PFSK-1 (cell line): Measurements from ENCODE around the gene PREX1.

Experiments used
- POLR2AphosphoS5 ChIP-seq: IDR thresholded peaks from 2 replicates; pipeline ENCODE4 v1.6.1; 2012; ENCODE audit warnings: low read depth, mild to moderate bottlenecking, control low read depth, low read length, moderate library complexity
- SIN3A ChIP-seq: IDR thresholded peaks from 2 replicates; pipeline ENCODE4 v1.6.1; 2012; ENCODE audit warnings: mild to moderate bottlenecking, low read length, moderate library complexity, borderline replicate concordance; ENCODE audit not compliant: insufficient read depth
- TAF1 ChIP-seq: IDR thresholded peaks from 2 replicates; pipeline ENCODE4 v1.6.1; 2012; ENCODE audit warnings: low read length, control low read depth, borderline replicate concordance; ENCODE audit not compliant: insufficient read depth

DNA sequence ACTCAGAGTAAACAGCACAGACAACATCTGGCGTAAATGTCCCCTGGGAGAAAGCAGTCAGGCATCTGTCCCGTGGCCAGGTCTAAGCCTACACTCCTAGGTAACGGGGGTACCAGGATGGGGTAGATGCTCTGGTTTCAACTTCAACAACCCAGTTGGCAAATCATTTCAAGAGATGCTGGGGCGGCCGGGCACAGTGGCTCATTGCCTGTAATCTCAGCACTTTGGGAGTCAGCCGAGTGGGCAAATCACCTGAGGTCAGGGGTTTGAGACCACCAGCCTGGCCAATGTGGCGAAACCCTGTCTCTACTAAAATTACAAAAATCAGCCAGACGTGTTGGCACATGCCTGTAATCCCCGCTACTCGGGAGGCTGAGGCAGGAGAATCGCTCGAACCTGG, 12.3 kb downstream of the PREX1 start:
- TF ChIP-seq POLR2AphosphoS5 (no peak), SIN3A (no peak), TAF1 (no peak)
